IMR-90 (cell line): ENCODE measurements around the gene FABP7. TPM values are rescaled to one million over a fixed set of nuclear protein-coding genes. Genes with fewer than 3 reads are reported as not detected.

Source experiments
- ATAC-seq: fragments of 200-7000 bp; cut with Tn5 transposase; 2 replicates; pipeline ENCODE4 v1.9.1; 2020; ENCODE audit warnings: low read depth, mild to moderate bottlenecking, moderate library complexity
- BruUV-seq: library from RNA; stranded (reverse); fragments of 400-500 nt; replicated peaks from 2 replicates; lab custom pipeline; 2021; lab: Mats Ljungman, UMichigan
- CTCF ChIA-PET: fragments of 300-600 bp; formaldehyde crosslinking; extraction: SDS; loops from one replicate; lab custom pipeline; 2021; ENCODE audit warnings: antibody characterized with exemption; lab: Yijun Ruan, JAX
- POLR2A ChIA-PET: fragments of 300-600 bp; sonication (Branson Sonifier 250); formaldehyde crosslinking; loops from one replicate; lab custom pipeline; 2022; ENCODE audit warnings: antibody characterized with exemption; ENCODE audit not compliant: unreplicated experiment; lab: Charles Lee
- DNase-seq: peaks from one replicate; pipeline ENCODE4 v3.0.0; 2013
- H2AFZ ChIP-seq: replicated peaks from 2 replicates; pipeline ENCODE3; 2013; ENCODE audit warnings: low read length, mild to moderate bottlenecking; ENCODE audit not compliant: poor library complexity
- H2AK5ac ChIP-seq: 2 replicates; pipeline ENCODE4 v1.6.1; 2013; ENCODE audit warnings: low read depth, low read length, inconsistent platforms
- H2AK9ac ChIP-seq: replicated peaks from 2 replicates; pipeline ENCODE3; 2013; ENCODE audit warnings: mild to moderate bottlenecking, low read depth, low read length, moderate library complexity; ENCODE audit not compliant: poor library complexity
- H2BK120ac ChIP-seq: 2 replicates; pipeline ENCODE4 v1.6.1; 2013; ENCODE audit warnings: low read depth, low read length, inconsistent platforms
- H2BK15ac ChIP-seq: 3 replicates; pipeline ENCODE4 v1.6.1; 2013; ENCODE audit warnings: low read depth, low read length, inconsistent platforms
- H2BK20ac ChIP-seq: 2 replicates; pipeline ENCODE4 v1.6.1; 2013; ENCODE audit warnings: low read depth, mild to moderate bottlenecking, inconsistent platforms, low read length, moderate library complexity
- H2BK5ac ChIP-seq: 2 replicates; pipeline ENCODE4 v1.6.1; 2013; ENCODE audit warnings: mild to moderate bottlenecking, low read depth, low read length, inconsistent platforms; ENCODE audit not compliant: poor library complexity, severe bottlenecking
- H3K14ac ChIP-seq: replicated peaks from 2 replicates; pipeline ENCODE4 v1.6.1; 2013; ENCODE audit warnings: low read depth, low read length, inconsistent platforms
- H3K18ac ChIP-seq: 2 replicates; pipeline ENCODE4 v1.6.1; 2013; ENCODE audit warnings: low read depth, low read length, control low read depth
- H3K23ac ChIP-seq: 2 replicates; pipeline ENCODE4 v1.6.1; 2013; ENCODE audit warnings: low read depth, low read length, inconsistent platforms
- H3K27ac ChIP-seq: 2 replicates; pipeline ENCODE4 v1.5.1; 2013; ENCODE audit warnings: mild to moderate bottlenecking, control low read depth, low read length; ENCODE audit not compliant: insufficient read depth
- H3K27me3 ChIP-seq: 2 replicates; pipeline ENCODE4 v1.6.1; 2013; ENCODE audit warnings: low read length; ENCODE audit not compliant: control insufficient read depth, insufficient read depth
- H3K36me3 ChIP-seq: 2 replicates; pipeline ENCODE4 v1.6.1; 2013; ENCODE audit warnings: low read length, mixed read lengths; ENCODE audit not compliant: control insufficient read depth, insufficient read depth
- H3K4ac ChIP-seq: 2 replicates; pipeline ENCODE4 v1.6.1; 2013; ENCODE audit warnings: low read depth, low read length, inconsistent platforms
- H3K4me1 ChIP-seq: 2 replicates; pipeline ENCODE4 v1.6.1; 2013; ENCODE audit warnings: low read length, mixed read lengths; ENCODE audit not compliant: control insufficient read depth, insufficient read depth
- H3K4me2 ChIP-seq: 2 replicates; pipeline ENCODE4 v1.6.1; 2013; ENCODE audit warnings: low read depth, mild to moderate bottlenecking, control low read depth, low read length, moderate library complexity
- H3K4me3 ChIP-seq: 2 replicates; pipeline ENCODE4 v1.5.1; 2013; ENCODE audit warnings: low read depth, mild to moderate bottlenecking, control low read depth, low read length, moderate library complexity; ENCODE audit not compliant: insufficient read depth
- H3K56ac ChIP-seq: 2 replicates; pipeline ENCODE4 v1.6.1; 2013; ENCODE audit warnings: low read length, inconsistent platforms; ENCODE audit not compliant: insufficient read depth; ENCODE audit errors: extremely low read depth
- H3K79me1 ChIP-seq, 2 experiments: 2 replicates each; pipeline ENCODE4 v1.6.1; 2013; ENCODE audit warnings: low read length in 2 of 2, inconsistent platforms in 1 of 2, low read depth in 1 of 2
- H3K9ac ChIP-seq: 2 replicates; pipeline ENCODE4 v1.6.1; 2013; ENCODE audit warnings: low read depth, low read length, control low read depth
- H3K9me1 ChIP-seq: 2 replicates; pipeline ENCODE4 v1.6.1; 2013; ENCODE audit warnings: low read length, inconsistent platforms; ENCODE audit not compliant: insufficient read depth
- H3K9me3 ChIP-seq: 2 replicates; pipeline ENCODE4 v1.6.1; 2013; ENCODE audit warnings: low read length; ENCODE audit not compliant: control insufficient read depth, insufficient read depth
- H4K20me1 ChIP-seq: 2 replicates; pipeline ENCODE4 v1.6.1; 2013; ENCODE audit warnings: low read length, inconsistent platforms; ENCODE audit not compliant: insufficient read depth
- H4K5ac ChIP-seq: 2 replicates; pipeline ENCODE4 v1.6.1; 2013; ENCODE audit warnings: mild to moderate bottlenecking, low read depth, low read length, control low read depth
- H4K8ac ChIP-seq, 2 experiments: 2 replicates each; pipeline ENCODE4 v1.6.1; 2013; ENCODE audit warnings: low read depth in 2 of 2, low read length in 2 of 2, control low read depth in 1 of 2, inconsistent platforms in 1 of 2
- H4K91ac ChIP-seq: 2 replicates; pipeline ENCODE4 v1.6.1; 2013; ENCODE audit warnings: low read depth, low read length, inconsistent platforms; ENCODE audit not compliant: insufficient read depth
- CEBPB ChIP-seq: IDR thresholded peaks from 2 replicates; pipeline ENCODE4 v1.6.1; 2012; ENCODE audit warnings: low read depth, low read length, improper control_type of control experiment
- CHD1 ChIP-seq: IDR thresholded peaks from 2 replicates; pipeline ENCODE4 v1.6.1; 2012; ENCODE audit warnings: low read depth, low read length, improper control_type of control experiment
- MAZ ChIP-seq: IDR thresholded peaks from 2 replicates; pipeline ENCODE4 v1.6.1; 2012; ENCODE audit warnings: low read depth, mild to moderate bottlenecking, low read length, improper control_type of control experiment, moderate library complexity, borderline replicate concordance
- MXI1 ChIP-seq: IDR thresholded peaks from 2 replicates; pipeline ENCODE4 v1.6.1; 2012; ENCODE audit warnings: low read depth, mild to moderate bottlenecking, low read length, moderate library complexity, borderline replicate concordance
- POLR2A ChIP-seq: IDR thresholded peaks from 2 replicates; pipeline ENCODE4 v1.6.1; 2012; ENCODE audit warnings: mild to moderate bottlenecking, low read depth, low read length
- RAD21 ChIP-seq: IDR thresholded peaks from 2 replicates; pipeline ENCODE4 v1.6.1; 2012; ENCODE audit warnings: low read length, improper control_type of control experiment
- RCOR1 ChIP-seq: IDR thresholded peaks from 2 replicates; pipeline ENCODE4 v1.6.1; 2012; ENCODE audit warnings: mild to moderate bottlenecking, low read length, improper control_type of control experiment; ENCODE audit not compliant: insufficient replicate concordance
- WGBS, 2 experiments: methylation state at CpG; one replicate each; pipeline versions ENCODE4 v1.1.5 to v1.1.7; 2013; ENCODE audit warnings: missing lambda C conversion rate in 2 of 2; ENCODE audit not compliant: insufficient read length in 1 of 2; ENCODE audit errors: extremely low coverage in 2 of 2; 5-methylcytosine and 5-hydroxymethylcytosine counted together
- dilution Hi-C: fragments of 300-500 bp; cut with HindIII; formaldehyde crosslinking; loops from one replicate; pipeline ENCODE4 v1.14.3; 2018; ENCODE audit warnings: low sequenced_read_pairs; ENCODE audit not compliant: unreplicated experiment
- in situ Hi-C: fragments of 300-500 bp; cut with MboI; formaldehyde crosslinking; loops from 3 replicates; pipeline ENCODE4 v1.14.3; 2019; ENCODE audit warnings: low sequenced_read_pairs, inconsistent platforms, mixed read lengths
- intact Hi-C: fragments of 100-400 bp; cut with micrococcal nuclease; formaldehyde crosslinking; loops from 2 replicates; pipeline ENCODE4 v1.10.0; 2022
- polyA plus RNA-seq, 3 experiments: library from polyadenylated mRNA; depleted of rRNA; stranded (reverse); fragments of >200 nt; gene quantifications; 2 replicates each; pipeline ENCODE4 v1.2.3, GENCODE V29; 2012; ENCODE audit warnings: low replicate concordance in 1 of 3
- total RNA-seq: library from RNA; depleted of rRNA; stranded (reverse); fragments of >200 nt; gene quantifications from 2 replicates; pipeline ENCODE4 v1.2.3, GENCODE V29; 2012

The FABP7 gene
- total and polyA plus RNA-seq, 2 of the 4 experiments (the other 2 are of a cell fraction) = not detected

DNA sequence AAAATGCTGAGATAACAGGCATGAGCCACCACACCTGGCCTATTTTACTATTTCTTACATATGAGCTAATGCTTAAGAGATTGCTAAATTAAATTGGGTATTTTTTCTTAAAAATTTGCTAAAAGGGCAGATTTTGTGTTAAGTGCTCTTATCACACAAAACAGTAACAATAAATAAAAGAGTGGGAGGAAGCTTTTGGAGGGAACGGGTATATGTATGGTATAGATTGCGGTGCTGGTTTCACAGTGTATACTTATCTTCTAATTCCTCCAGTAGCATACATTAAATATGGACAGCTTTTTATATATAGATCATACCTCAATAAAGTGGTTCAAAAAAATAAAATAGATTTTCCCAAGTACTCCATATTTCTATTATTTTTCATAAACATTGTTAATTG, 39.4 kb upstream of the FABP7 start:
- H2BK15ac ChIP-seq = no peak overlapping the region
- H2BK5ac ChIP-seq = no peak overlapping the region
- no CpG with 5 or more reads among the region's 2 CpGs for WGBS, 2 experiments
- no peak overlapping the region for H3K9ac ChIP-seq
- no peak for DNase-seq
- peaks cover 2% of the 10 kb centered on the region; the same call in 1 of the 2 replicates for H3K4me1 ChIP-seq
- no peak for ATAC-seq
- no peak overlapping the region for H2BK120ac ChIP-seq
- ChIA-PET CTCF (interaction anchor here (1.3 to 1.9 kb wide), 3 partner anchors 13 to 99 kb away, joined by 3 to 8 read pairs (median 4); no protein-coding TSS in a partner anchor), POLR2A (no interaction called here)
- H2BK20ac ChIP-seq = no peak overlapping the region
- no peaks in the 10 kb centered on the region for H3K9me1 ChIP-seq
- no peak overlapping the region for H3K4me2 ChIP-seq
- intact Hi-C loops (no loop called here), in situ Hi-C loops (no loop called here), dilution Hi-C loops (no loop called here)
- no peak overlapping the region for H3K23ac ChIP-seq
- no peak overlapping the region for H3K27ac ChIP-seq
- H3K4me3 ChIP-seq = no peak overlapping the region
- H3K36me3 ChIP-seq = no peaks in the 10 kb centered on the region
- no peak overlapping the region for H4K8ac ChIP-seq
- peaks cover 1% of the 10 kb centered on the region; the same call in 1 of the 2 replicates for H3K27me3 ChIP-seq
- no peak overlapping the region for H2AFZ ChIP-seq
- BruUV-seq = no TSS peak
- H3K79me1 ChIP-seq = no peaks in the 10 kb centered on the region
- H3K14ac ChIP-seq = no peak overlapping the region
- no peaks in the 10 kb centered on the region for H4K20me1 ChIP-seq
- H4K5ac ChIP-seq = no peak overlapping the region
- no peak overlapping the region for H4K91ac ChIP-seq
- no peak overlapping the region for H2AK9ac ChIP-seq
- no peak overlapping the region for H3K56ac ChIP-seq
- TF ChIP-seq POLR2A (no peak), MXI1 (no peak), RCOR1 (no peak), CEBPB (no peak), CHD1 (no peak), RAD21 (no peak), MAZ (no peak)
- no peak overlapping the region for H2AK5ac ChIP-seq
- no peaks in the 10 kb centered on the region for H3K9me3 ChIP-seq
- no peak overlapping the region for H3K4ac ChIP-seq
- no peak overlapping the region for H3K18ac ChIP-seq
